Fibroblast of the aortic adventitia (primary cell): ENCODE results near the gene PTPN22. TPM values are rescaled to one million over a fixed set of nuclear protein-coding genes. Genes with fewer than 3 reads are reported as not detected.

ENCODE experiments used
- DNase-seq: peaks from one replicate; pipeline ENCODE4 v3.0.0-alpha.2; 2010; ENCODE audit warnings: low read depth
- H3K4me3 ChIP-seq: 2 replicates; pipeline ENCODE4 v1.5.1; 2011; ENCODE audit warnings: low read depth, mild to moderate bottlenecking, control low read depth, low read length, moderate library complexity
- CTCF ChIP-seq: IDR thresholded peaks from 2 replicates; pipeline ENCODE4 v1.5.1; 2011; ENCODE audit warnings: mild to moderate bottlenecking, low read length, control low read depth, inconsistent platforms; ENCODE audit not compliant: insufficient read depth
- total RNA-seq: library from RNA; depleted of rRNA; stranded (reverse); fragments of >200 nt; gene quantifications from 2 replicates; pipeline ENCODE4 v1.2.3, GENCODE V29; 2012; ENCODE audit warnings: low replicate concordance

PTPN22 gene
- total RNA-seq, 1 donor, result 0.99 TPM

DNA sequence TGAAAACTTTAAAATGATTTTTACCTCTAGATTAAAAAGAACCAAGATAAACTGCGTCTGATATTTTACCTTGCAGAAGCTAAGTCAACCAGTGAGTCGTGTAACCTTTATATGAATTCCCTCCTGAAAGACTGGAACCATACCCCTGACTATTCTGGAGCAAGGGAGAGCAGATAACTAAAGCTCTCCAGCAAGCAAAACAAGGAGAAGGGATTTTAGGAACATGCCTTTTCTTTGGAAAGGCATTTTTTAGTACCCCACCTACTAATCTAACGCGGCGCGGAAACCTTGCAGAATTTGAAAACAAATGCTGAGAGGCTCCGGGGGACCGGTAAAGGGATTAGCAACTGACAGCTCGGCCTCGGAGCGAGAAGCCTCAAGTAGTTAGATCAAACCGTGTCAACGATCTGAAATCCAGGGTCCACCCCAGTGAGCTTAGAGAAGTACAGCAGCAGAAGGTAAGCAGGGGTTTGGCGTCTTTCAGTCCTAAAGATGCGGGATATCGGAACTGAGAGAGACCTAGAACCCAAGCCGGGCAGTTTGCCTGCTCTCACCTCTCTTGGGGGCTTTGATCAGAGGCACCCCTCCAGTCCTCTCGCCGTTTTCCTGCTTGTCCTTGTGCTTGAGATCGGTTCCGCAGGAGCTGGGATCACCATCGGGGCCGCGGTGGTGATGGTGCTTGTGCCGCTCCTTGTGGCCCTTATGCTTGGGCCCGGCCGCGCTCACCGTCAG is 60.2 kb downstream of the PTPN22 start:
- peak overlapping the region; percentile 93 for H3K4me3 ChIP-seq
- peak; percentile 22 for DNase-seq
- no peak for TF ChIP-seq CTCF

DNA sequence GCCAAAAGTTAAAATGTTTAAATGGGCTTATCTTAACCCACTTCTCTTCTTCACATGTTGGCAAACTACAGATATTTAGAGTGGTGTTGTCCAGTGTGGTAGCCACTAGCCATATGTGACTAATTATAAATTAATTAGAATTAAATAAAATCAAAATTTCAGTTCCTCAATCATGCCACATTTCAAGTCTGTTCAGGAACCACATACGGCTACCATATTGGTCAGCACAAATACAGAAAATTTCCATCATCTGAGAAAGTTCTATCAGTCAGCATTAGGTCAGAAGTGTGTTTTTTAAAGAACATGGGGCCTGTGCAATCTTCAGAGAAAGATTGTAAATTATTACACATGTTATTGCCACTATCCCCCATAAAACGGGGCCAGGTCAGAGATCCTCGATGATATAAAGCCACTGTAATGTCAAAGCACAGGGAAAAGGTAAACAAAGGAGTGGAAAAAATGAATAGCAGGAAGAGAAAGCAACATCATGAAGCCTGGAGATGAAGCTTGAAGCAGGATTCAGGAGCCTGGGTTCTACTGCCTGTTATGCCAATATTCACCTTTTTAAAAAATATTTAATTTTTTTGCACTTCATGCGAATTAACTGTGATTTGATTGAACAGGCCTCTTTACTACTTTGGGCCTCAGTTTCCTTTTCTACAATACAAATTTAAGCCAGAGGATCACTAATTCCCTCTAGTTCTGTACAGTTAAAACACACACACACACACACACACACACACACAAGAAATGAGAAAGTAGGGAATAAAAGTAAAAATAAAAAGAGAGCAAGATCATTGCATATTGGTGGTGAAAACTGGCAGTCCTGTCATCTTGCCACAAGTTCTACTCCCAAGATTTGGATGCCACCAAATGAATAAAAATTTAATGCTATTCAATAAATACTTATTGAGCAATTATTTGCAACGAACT is 61.6 kb downstream of the PTPN22 start:
- no peak for DNase-seq
- TF ChIP-seq CTCF, result no peak
- H3K4me3 ChIP-seq, result peak overlapping the region; percentile 93

- no peak overlapping the region for H3K4me3 ChIP-seq
- DNase-seq, result peak; percentile 27
- no peak for TF ChIP-seq CTCF
These were observed 62.9 kb downstream of the PTPN22 start for GRCh38 chr1:113808450-113809195.

DNA sequence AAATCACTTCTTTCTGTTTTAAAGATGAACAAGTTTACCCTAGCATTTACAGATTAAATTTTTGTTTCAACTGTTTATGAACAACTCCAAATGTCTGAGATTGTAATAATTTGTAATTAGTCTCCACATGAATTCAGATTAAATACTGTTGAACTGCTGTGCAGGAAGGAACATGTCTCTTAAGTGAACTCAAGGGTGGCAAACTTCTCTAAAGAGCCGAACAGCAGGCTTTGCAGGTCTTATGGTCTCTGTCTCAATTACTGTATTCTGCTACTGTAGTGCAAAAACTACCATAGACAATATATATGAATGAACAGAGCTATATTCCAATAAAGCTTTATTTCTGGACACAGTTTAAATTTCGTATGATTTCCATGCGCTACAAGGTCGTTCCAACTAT is 65.9 kb downstream of the PTPN22 start:
- no peak for DNase-seq
- no peak for TF ChIP-seq CTCF

DNA sequence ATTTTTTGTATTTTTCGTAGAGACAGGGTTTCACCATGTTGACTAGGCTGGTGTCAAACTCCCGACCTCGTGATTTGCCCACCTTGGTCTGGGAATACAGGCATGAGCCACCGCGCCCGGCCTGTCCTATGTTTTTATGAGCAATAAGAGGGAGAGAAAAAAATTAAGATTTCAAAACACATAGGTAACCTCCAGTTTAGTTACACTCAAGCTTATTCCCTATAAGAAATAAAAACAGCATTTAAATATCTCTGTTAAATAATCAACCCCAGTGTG is 66.3 kb downstream of the PTPN22 start:
- no peak for DNase-seq
- TF ChIP-seq CTCF, result no peak

More for the DNA sequence above, 65.9 kb downstream of the PTPN22 start:
- no peak overlapping the region for H3K4me3 ChIP-seq

DNA sequence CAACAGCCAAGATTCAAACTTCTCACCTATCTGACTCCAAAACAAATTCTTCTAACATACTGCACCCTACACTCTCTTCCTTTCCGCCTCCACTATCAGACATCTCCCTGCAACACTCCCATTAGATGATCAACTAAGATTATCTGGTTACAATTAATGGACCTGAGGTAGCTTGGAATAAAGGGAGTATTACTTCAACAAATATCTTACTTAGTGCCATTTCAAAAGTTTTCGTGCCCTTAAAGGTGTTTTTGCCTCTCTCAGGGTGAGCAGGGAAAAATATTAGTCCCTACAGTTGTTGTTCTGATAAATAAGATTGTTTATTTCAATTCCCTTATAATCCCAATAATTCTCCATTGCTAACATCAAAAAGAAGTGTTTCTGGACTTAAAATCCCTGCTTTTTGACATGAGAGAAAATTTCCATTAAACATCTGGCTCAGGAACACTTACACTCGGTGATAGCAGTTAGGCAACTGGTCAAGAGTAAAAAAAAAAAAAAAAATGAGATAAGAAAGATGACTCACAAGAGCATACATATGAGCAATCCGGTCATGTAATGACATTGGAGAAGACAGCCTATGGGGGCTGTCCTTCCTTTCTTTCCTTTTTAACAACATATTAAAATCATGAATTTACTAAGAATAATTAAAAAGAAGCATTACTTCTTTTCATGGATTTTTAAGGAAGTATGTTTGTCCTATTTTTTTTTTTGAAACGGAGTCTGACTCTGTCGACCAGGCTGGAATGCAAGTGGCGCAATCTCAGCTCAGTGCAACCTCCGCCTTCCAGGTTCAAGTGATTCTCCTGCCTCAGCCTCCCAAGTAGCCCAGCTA is 66.9 kb downstream of the PTPN22 start:
- H3K4me3 ChIP-seq, result no peak overlapping the region
- DNase-seq, result peak; percentile 89
- no peak for TF ChIP-seq CTCF

More for the DNA sequence above, 66.3 kb downstream of the PTPN22 start:
- H3K4me3 ChIP-seq, result no peak overlapping the region
